ENCODE data around the gene DDX60.
"Not testable (repeated sequence)": the region's sequence is repeated elsewhere in the genome, so short reads cannot be mapped to it uniquely, and the experiment has no call there.

The DDX60 gene

DNA sequence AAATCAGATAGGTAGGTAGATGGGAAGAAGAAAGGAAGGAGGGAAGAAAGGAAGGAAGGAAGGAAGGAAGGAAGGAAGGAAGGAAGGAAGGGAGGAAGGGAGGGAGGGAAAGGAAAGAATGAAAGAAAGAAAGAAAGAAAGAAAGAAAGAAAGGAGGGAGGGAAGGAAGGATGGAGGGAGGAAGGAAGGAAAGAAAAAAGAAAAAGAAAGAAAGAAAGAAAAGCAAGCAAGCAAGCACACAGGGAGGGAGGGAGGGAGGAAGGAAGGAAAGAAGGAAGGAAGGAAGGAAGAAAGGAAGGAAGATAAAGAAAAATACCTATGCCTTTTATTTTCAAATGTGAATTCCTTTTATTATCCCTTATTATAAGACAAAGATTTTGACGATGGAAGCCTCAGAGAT, 32.7 kb downstream of the DDX60 start:
- not testable (repeated sequence) for DNase-seq

DNA sequence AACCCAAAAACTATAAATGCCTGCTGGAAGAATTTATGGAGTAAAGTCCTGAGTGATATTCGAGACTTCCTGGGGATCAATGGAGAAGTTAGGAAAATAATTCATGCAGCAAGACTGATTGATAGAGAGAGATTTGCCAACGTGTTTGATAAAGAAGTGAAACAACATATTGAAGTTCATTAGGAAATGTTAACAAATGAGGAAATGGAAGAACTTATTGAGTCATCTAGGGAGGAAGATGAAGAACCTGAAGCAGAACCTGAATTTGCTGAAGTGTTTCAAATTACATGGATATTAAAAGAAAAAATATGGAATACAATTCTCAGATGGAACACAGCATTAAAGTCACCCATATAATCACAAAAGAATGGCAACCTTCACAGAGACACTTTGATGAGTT, 39.0 kb downstream of the DDX60 start:
- no peak for DNase-seq

DNA sequence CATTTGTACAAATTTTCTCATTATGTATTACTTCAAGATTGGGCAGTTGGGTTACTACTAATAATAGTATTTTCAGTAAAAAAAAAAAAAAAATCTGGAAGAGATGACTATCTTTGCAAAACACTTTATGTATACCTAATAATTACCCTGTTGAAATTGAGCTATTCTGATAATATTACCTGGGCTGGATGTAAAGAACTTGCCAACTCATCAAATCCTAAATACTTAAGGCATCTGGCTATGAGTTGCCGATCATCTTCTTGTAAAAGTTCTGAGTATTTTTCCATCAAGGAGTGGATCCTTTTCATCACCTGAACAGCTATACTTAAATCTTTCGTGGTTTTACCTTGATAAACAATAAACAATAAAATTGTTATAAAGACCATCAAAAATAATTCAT, 42.7 kb downstream of the DDX60 start:
- DNase-seq = no peak

DNA sequence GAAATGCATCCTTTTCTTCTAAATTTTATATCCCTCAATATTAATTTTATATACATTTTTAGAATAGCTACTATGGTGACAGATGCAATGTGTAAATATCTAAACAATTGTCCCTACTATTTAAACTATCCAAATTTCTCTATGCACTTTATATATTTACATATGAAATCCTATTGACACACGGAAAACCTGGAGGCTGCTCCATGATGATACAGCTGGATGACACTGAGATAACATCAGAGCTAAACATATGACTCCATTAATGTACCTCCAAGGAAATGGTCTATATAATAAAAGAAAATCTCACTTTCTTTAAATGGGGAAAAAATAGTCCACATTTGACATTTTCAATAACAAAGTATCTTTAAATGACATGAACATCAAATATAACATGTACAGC, 43.7 kb downstream of the DDX60 start:
- no peak for DNase-seq

DNA sequence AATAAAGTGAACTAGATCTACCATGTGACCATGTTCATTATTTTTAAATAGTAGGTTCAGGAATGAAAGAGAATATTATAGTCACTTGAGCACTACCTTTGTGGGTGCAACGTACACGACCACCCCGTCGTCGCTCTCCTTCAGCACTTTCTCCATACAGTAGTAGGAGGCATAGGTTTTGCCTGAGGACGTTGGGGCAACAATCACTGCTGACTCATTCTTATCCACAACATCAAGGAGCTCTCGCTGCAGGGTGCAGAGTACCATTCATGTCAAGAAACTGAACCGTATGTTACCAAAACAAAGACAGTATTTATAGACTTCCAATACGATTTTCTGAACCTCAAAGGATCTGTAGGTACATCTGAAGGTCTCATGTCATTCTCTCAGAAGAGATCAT, 44.7 kb downstream of the DDX60 start:
- DNase-seq = no peak

DNA sequence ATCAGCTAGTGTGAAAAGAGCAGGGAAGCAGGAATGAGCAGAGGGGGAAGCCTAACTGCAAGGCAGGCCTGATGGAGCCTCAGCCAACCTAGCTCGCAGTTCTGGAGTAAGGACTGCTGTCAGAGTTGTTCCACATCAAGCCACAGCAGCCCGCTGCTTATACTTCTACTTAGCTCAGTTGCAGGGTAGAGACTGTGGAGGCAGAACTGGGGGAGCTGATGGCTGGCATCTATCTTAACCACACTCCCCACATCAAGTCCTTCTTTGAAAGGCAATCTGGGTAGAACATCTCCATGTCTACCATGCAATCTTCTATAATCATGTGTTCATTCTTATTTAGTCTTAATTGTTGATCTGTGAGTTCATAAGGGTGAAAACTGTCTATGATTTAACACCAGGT, 46.1 kb downstream of the DDX60 start:
- DNase-seq = no peak

DNA sequence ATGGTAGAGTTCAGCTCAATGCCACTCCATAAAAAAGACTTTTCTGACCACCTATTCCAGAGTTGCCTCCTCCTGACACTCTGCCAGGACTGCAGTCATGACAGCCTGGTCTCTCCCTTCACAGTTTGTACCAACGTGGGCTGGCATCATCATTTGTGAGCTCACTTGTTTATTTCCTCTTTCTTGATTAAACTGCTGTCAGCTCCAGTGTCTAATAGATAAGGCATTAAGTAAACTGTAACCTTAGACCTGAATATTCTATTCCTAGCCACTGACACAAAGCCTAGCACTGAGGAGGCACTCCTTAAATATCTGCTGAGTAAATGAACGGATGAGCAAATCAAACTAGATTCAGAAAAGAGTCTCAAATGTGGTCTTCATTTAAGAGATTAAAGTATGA, 48.7 kb downstream of the DDX60 start:
- no peak for DNase-seq

DNA sequence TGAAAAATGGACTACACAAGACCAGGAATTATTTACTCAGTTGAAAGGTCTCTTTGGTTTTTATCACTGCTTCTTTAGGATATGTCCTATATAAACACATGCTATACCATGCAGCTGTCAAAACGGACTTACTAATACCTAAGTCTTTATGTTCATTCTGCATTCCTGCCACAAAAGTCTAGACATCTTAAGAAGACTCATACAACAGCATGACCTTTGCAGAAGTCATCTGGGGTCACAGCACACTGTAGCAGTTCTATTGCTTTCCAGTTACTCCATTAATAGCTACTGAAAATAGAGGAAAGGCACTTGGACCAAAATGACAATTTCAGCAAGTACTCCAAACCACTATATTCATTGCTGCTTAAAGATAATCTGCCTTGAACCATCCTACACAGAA, 53.2 kb downstream of the DDX60 start:
- no peak for DNase-seq

DNA sequence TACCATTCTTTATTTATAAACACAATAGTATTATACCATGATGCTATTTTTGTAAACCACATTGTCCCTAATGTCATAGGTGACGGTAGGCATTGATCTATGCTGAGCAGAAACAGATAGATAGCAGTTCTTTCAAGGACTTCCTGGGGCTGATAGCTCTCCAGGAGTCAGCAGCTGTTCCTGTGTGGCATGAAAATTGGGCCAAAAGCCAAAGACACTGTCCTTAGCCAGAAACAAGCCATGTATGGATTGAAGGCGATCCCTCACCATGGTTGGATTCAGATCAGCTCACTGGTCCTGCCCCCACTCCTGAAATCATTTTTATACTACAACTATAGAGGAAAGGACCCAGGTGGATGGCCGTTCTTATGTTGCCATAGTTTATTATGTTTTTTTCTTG, 53.6 kb downstream of the DDX60 start:
- no peak for DNase-seq

DNA sequence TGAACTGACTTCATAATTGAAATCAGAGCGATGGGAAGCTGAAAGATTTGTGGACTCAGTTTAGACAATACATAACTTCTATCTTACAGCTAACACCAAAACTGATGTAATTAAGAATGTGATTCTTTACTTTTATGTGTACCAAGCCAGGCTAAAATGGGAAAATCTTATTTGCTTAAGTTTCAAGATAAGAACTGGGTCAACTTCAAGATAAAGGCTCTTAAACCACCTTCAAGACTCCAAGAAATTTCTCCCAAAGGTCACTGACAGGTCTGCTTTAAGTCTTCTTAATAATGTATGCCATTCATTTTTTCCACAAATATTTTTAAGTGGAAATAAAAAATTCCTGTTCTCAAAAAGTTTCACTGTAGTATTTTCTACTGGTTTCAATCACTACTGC, 55.5 kb downstream of the DDX60 start:
- no peak for DNase-seq

DNA sequence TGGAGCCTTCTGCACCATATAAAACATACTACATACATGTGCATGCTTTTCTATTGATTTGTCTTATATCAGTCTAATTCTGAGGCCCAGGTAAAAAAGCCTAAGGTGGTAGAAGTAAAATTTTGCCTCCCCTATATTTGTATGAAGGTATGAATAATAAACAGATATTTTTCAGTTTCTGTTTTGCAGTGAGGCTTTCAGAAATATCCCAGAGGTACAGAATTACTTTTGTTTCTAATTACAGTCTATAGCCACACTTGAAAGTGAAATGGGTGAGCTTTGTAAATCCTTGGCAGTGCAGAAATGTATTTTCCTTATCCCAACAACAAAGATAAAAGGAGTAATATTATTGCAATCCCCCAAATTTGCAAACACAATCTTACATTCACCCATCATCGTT, 59.5 kb downstream of the DDX60 start:
- no peak for DNase-seq

DNA sequence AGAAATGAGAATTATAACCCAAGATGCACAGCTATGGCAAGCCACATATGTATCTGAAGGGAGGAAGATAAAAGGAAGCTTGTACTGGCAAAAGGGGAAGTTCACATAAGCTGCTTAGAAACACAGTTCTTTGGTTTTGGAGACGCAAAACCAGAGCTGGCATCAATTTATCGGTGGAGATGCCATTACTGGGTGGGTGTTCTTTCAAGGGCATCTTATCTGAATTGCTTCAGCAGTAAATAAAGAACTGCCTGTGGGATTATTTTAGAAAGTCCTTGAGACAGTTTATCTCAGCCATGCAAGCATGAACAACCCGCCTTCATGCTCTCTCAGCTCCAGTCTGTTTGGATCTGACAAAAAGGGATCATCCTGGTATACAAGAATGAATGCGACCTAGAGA, 60.8 kb downstream of the DDX60 start:
- no peak for DNase-seq

DNA sequence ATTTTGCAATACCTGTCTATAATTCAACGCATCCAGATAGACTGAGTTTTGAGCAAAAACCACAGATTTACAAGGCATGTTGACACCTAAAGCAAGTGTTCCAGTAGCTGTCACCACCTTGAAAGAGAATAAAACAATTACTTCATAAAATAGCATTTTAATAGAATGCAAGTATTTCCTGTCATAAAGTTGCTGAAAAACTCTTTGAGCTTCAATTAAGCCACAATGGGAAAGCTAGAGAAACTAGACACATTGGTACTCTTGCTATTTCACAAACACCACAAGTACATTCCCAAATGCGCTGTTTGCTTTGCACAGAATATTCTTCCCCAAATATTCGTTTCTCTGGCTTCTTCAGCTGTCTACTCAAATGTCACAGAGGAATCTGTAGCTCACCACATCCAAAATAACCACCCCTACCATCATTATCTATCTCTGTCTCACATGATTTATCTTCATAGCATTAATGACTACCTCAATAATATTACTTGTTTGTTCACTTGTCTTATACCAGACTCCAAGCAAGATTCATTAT, 70.3 kb downstream of the DDX60 start:
- no peak for DNase-seq

DNA sequence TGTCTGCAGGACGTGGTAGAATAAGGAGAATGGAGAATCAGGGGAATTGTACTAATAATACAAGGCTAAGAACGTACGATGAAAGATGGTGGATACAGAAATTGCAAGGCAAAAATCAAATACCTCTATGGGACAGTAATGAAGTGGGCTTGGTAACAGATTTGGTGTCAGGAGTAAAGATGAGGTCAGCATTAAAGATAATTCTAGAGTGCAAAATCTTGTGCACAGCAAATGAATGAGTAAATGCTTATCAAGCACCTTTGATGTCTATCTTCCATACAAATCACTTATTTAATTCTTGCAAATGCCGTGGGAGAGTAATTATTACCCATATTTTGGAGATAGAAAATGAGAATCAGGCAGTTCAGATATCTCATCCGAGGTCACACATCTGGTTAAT, 70.9 kb downstream of the DDX60 start:
- DNase-seq = no peak

DNA sequence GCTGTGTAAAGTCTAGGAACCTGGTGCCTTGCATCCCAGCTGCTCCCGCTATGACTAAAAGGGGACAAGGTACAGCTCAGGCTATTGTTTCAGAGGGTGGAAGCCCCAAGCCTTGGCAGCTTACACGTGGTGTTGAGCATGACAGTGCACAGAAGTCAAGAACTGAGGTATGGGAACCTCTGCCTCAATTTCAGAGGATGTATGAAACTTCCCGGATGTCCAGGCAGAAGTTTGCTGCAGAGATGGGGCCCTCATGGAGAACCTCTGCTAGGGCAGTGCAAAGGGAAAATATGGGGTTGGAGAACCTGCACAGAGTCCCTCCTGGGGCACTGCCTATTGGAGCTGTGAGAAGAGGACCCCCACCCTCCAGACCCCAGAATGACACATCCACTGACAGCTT, 76.6 kb downstream of the DDX60 start:
- DNase-seq = no peak

DNA sequence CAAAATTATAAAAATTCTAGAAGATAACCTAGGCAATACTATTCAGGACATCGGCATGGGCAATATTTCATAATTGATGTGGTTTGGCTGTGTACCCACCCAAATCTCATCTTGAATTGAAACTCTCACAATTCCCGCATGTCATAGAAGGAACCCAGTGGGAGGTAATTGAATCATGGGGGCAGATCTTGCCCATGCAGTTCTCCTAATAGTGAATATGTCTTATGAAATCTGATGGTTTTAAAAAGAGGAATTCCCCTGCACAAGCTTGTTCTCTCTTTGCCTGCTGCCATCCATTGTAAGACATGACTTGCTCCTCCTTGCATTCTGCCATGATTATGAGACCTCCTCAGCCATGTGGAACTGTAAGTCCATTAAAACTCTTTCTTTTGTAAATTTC, 77.7 kb downstream of the DDX60 start:
- DNase-seq = no peak

DNA sequence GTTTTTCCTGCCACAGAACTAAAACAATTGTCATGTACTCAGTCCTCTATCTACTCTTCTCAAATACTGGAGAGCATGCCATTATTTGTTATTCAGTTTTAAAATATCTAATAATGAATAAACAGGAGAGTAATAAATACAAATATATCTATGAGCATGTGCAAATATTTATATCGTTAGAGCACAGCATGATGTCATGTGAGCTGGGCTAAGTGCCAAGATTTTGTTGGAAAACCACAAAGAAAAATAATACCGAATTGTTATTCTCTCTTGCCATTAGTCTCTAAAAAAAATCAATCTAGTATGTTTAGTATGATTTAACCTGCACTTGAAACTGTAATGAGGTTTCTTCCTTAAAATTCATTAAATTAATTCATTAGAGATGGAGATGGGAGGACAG, 97.3 kb downstream of the DDX60 start:
- no peak for DNase-seq

DNA sequence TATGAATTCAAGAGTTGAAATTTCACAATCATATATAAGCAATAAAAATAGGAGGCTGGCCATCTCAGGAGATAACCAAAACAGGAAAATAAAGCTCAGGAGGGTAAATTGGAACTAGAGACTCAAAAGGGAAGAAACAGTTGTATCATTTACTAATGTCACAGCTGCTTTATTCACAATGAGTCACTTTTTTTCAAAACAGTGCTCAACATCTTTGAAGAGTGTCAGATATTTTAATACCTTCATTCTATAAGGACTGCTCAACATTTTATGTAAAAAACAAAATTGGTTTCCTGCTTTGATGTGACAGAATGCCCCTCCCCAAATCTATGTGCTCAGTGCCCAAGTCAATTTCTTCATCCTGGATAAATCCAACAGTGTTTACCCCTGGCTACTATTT, 97.7 kb downstream of the DDX60 start:
- DNase-seq = no peak

DNA sequence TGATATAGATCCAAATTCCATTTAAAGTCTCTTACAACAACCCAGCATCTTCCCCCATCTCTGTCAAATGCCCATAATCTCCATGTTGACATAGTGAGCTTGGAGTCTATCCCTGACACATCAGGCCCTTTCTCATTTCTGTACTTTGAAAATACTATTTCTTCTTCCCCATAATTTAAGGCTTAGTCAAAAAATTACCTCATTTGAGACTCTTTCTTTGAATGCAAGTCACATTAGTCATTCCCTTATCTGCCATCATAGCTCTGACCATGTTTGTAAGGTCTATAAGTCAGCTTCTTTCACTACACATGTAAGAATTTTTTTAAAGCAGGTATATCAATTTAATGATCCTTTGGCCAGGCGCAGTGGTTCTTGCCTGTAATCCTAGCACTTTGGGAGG, 99.9 kb downstream of the DDX60 start:
- DNase-seq = no peak

DNA sequence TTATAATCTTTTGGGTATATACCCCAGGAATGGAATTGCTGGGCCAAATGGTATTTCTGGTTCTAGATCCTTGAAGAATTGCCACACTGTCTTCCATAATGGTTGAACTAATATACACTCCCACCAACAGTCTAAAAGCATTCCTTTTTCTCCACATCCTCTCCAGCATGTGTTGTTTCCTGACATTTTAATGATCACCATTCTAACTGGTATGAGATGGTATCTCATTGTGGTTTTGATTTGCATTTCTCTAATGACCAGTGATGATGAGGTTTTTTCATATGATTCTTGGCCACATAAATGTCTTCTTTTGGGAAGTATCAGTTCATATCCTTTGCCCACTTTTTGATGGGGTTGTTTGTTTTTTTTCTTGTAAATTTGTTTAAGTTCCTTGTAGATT, 105.0 kb downstream of the DDX60 start:
- DNase-seq = not testable (repeated sequence)

DNA sequence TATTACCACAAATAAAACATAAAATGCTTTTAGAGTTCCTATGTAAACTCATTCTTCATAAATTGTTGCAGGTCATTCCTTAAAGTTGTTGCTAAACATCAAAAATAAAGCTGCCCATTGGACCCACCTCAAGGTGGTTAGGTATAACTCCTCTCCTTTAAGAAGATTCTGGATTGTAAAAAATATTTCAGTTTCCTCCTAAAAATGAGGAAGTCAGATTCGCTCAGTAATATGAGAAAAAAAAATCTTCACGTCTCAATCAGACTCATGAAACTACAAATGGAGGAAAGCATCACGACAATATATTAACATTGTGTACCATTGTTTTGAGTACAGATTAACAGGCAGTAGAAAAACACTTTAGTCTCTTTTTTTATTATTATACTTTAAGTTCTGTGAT, 105.9 kb downstream of the DDX60 start:
- no peak for DNase-seq

DNA sequence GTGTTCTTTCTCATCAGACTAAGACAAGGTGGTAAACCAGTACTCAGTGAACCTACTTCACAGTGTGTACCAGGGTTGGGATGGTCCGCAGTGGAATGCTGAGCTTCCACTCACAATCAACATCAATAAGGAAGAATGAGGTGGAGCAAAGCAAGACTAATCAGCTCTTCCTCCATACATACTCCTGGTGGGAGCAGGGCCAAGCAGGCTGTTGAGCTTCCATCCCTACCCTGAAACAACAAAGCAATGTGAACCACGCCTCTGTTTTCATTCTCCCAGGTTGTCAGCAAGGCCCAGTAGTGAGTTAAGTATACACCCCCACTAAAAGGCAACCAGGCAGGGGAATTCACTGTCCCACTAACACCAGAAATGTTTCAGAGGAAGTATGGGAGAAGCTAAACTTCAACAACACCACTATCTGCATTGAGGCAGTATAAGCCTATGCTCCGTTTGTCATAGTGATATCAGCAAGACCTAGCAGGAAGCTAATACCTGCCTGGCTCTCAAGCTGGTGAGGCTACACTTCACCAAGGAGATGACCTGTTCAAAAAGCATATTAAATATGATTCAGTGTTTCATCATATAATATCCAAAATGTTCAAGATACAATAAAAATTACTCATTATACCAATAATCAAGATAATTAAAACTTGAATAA, 109.5 kb downstream of the DDX60 start:
- no peak for DNase-seq

DNA sequence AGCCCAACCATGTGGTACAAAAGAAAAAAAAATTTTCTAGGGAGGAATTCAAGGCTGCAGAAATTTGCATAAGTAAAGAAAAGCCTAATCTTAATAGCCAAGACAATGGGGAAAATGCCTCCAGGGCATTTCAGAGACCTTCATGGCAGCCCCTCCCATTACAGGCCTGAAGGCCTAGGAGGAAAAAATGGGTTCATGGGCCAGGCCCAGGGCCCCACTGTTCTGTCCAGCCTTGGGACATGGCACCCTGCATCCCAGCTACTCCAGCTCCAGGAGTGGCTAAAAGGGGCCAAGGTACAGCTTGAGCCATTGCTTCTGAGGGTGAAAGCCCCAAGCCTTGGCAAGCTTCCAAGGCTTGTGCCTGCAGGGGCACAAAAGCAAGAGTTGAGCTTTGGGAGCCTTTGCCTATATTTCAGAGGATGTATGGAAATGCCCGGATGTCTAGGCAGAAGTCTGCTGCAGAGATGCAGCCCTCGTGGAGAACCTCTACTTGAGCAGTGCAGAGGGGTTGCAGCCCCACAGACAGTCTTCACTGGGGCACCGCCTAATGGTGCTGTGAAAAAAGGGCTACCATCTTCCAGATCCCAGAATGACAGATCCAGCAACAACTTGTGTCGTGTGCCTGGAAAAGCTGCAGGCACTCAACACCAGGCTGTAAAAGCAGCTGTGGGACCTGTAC, 115.2 kb downstream of the DDX60 start:
- no peak for DNase-seq

DNA sequence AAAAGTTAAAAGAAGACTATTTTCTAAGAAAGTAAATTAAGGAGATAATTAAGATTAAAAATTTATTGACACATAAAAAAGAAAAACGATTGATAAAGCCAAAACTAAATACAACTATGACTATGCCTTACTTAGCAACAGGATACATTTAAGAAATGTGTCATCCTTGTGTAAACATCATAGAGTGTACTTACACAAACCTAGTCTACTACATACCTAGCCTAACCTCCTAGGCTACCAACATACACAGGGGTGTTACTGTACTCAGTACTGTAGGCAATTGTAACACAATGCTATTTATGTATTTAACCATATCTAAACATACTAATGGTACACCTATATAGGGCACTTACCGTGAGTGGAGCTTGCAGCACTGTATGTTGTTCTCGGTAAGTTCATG, 117.9 kb downstream of the DDX60 start:
- no peak for DNase-seq

Measured in KG1 (cell line).